Activated CD4-positive, alpha-beta T cell treated with anti-CD3 and anti-CD28 coated beads for 36 hours (primary cell): ENCODE data around the gene CCDC178. TPM values are rescaled to one million over a fixed set of nuclear protein-coding genes. Genes with fewer than 3 reads are reported as not detected.

Source experiments
- ATAC-seq: fragments of 200-7000 bp; cut with Tn5 transposase; one replicate; pipeline ENCODE4 v1.10.0; 2021; ENCODE audit warnings: mild to moderate bottlenecking, moderate library complexity
- CTCF ChIA-PET: fragments of 350-600 bp; sonication (Branson Sonifier 250); formaldehyde crosslinking; loops from one replicate; lab custom pipeline; 2021; ENCODE audit warnings: antibody characterized with exemption; lab: Charles Lee
- POLR2A ChIA-PET: fragments of 350-600 bp; sonication (Branson Sonifier 250); formaldehyde crosslinking; loops from one replicate; lab custom pipeline; 2021; ENCODE audit warnings: antibody characterized with exemption, inconsistent platforms; lab: Charles Lee
- DNase-seq: peaks from one replicate; pipeline ENCODE4 v3.0.0-alpha.2; 2020
- H3K27ac Mint-ChIP-seq: one replicate; pipeline ENCODE4 v1.8.0; 2021; ENCODE audit warnings: mixed read lengths
- H3K27me3 Mint-ChIP-seq: one replicate; pipeline ENCODE4 v1.8.0; 2021; ENCODE audit warnings: mixed read lengths
- H3K36me3 Mint-ChIP-seq: one replicate; pipeline ENCODE4 v1.8.0; 2021; ENCODE audit warnings: low read depth, mixed read lengths
- H3K4me1 Mint-ChIP-seq: one replicate; pipeline ENCODE4 v1.8.0; 2021; ENCODE audit warnings: mixed read lengths
- H3K4me3 Mint-ChIP-seq: one replicate; pipeline ENCODE4 v1.8.0; 2021; ENCODE audit warnings: mild to moderate bottlenecking, moderate library complexity, mixed read lengths
- H3K9me3 Mint-ChIP-seq: one replicate; pipeline ENCODE4 v1.8.0; 2021; ENCODE audit warnings: low read depth, mixed read lengths
- intact Hi-C, 2 experiments: fragments of 100-400 bp; cut with DNase I in 1 of 2; cut with micrococcal nuclease in 1 of 2; formaldehyde crosslinking; loops; one replicate each; pipeline versions ENCODE4 v1.14.2 to v1.15.1; 2022 to 2024; cut with DNase I, micrococcal nuclease
- total RNA-seq, 2 experiments: library from RNA; stranded (reverse); gene quantifications; one replicate each; pipeline ENCODE4 v1.2.3, GENCODE V29; 2021

Gene CCDC178
- total RNA-seq, 2 experiments from 2014 or later, result not detected

DNA sequence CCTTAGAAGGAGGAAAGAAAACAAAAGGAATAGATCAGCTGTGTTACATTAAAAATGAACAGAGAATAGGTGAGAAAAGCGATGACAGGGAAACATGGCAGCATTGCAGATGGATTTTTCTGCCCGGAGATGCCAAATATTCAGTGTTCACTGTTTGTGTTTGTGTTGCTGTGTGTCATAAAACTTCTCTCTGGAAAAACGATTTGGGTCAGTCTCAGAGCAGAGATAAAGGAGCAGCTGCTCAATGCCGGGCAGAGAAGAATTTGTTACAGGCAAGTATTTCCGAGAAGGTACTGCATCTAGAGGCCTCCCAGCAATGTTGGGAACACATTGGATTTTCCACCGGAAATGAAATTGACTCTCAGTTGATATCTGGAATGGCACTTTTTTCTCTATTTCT lies 511.3 kb downstream of the CCDC178 start:
- DNase-seq, result no peak
- intact Hi-C loops, result no loop called here
- Mint-ChIP-seq H3K27me3 (no peaks in the 10 kb centered on the region), H3K9me3 (no peaks in the 10 kb centered on the region), H3K36me3 (no peaks in the 10 kb centered on the region), H3K4me1 (no peaks in the 10 kb centered on the region), H3K4me3 (no peak overlapping the region), H3K27ac (no peak overlapping the region)
- CTCF ChIA-PET, result interaction anchor here (0.7 kb wide), 1 partner anchor 159 kb away, joined by 3 read pairs; no protein-coding TSS in a partner anchor
- no peak for ATAC-seq
- POLR2A ChIA-PET, result no interaction called here

DNA sequence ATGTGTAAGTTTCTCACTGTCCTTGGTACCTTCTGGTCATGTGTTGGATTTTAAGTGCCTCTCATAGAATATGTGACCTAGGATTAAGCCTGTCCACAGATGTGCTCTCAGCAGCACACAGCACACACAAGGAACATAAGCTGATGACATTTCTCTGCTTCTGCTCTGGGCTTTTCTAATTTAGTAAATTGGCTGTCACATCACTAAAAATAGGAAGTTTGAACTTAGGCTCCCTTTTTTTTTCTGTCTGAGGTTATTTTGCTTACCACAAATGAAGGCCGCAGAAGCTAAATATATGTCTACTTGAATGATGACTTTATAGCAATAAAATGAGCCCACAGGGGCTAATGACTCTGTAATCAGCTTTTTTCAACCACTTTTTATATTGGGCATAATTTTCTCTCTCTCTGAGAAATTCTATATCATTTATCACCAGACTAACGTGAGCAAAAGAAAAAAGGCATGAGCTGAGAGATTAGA lies 517.5 kb downstream of the CCDC178 start:
- intact Hi-C loops, result no loop called here
- Mint-ChIP-seq H3K9me3 (no peaks in the 10 kb centered on the region), H3K4me1 (no peaks in the 10 kb centered on the region), H3K4me3 (no peak overlapping the region), H3K27ac (no peak overlapping the region), H3K36me3 (no peaks in the 10 kb centered on the region), H3K27me3 (no peaks in the 10 kb centered on the region)
- ATAC-seq, result no peak
- POLR2A ChIA-PET, result no interaction called here
- DNase-seq, result no peak
- CTCF ChIA-PET, result no interaction called here

DNA sequence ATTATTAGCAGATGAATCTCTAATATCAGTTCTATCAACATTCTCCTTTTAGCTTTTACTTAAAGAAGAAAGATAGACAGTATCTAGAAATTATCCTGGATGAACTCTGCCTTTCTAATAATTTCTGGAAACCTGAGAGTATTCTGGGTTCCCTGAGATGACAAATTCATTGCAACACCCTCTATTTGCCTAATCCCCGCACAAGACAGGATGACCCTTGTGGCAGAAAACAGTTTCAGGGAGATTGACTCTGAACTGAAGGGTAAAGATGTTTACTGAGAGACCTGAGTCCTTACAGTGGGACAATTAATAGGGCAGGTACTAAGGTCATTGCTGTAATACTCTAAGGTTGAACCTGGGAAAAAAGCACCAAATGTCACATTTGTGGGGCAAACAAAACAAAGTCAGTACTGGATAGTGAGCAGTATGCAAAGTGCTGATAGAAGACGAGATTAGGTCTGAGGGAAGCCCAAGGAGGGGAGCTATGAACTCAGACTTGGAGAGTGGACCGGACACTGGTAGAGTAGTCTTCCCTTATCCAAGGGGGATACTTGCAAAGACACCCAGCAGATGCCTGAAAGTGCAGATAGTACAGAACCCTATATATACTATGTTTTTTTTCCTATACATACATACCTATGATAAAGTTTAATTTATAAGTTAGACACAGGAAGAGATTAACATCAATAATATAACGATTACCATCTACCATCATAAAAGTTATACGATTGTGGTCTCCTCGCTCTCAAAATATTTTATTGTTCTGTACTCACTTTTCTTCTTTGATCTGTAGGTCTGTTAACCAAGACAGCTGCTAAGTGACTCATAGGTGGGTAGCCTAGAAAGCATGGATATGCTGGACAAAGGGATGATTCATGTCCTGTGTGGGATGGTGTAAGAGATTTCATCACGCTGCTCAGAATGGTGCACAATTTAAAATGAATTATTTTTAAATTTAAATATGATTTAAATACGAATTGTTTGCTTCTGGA lies 519.4 kb downstream of the CCDC178 start:
- intact Hi-C loops, result no loop called here
- Mint-ChIP-seq H3K36me3 (no peaks in the 10 kb centered on the region), H3K4me3 (no peak overlapping the region), H3K27me3 (no peaks in the 10 kb centered on the region), H3K9me3 (no peaks in the 10 kb centered on the region), H3K4me1 (no peaks in the 10 kb centered on the region), H3K27ac (no peak overlapping the region)
- ChIA-PET CTCF (no interaction called here), POLR2A (no interaction called here)
- no peak for DNase-seq
- no peak for ATAC-seq

DNA sequence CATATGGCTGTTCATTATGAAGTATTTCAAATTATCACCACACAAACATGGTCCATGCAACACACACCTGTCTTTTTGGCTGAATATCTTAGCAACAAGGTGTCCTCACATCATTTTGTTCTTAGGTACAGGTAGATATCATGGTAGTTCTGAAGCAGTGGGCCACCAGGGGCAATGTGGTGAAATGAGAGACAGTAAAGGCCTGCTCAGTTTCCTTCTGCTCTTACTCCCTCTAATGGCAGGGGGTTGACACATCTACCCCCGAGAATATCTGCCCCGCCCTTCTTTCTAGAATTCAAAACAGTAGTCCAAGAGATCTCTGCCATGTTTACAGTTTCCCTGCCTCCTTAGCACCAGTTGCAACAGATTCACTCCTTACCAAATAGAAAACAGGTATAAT lies 520.7 kb downstream of the CCDC178 start:
- H3K9me3 Mint-ChIP-seq, result peaks cover 2% of the 10 kb centered on the region
- no peak overlapping the region for H3K27ac Mint-ChIP-seq
- no peaks in the 10 kb centered on the region for H3K4me1 Mint-ChIP-seq
- no peaks in the 10 kb centered on the region for H3K27me3 Mint-ChIP-seq
- ATAC-seq (peak; percentile 26), DNase-seq (peak; percentile 8)
- POLR2A ChIA-PET, result no interaction called here
- intact Hi-C loops, result no loop called here
- no peaks in the 10 kb centered on the region for H3K36me3 Mint-ChIP-seq
- H3K4me3 Mint-ChIP-seq, result no peak overlapping the region
- CTCF ChIA-PET, result no interaction called here

DNA sequence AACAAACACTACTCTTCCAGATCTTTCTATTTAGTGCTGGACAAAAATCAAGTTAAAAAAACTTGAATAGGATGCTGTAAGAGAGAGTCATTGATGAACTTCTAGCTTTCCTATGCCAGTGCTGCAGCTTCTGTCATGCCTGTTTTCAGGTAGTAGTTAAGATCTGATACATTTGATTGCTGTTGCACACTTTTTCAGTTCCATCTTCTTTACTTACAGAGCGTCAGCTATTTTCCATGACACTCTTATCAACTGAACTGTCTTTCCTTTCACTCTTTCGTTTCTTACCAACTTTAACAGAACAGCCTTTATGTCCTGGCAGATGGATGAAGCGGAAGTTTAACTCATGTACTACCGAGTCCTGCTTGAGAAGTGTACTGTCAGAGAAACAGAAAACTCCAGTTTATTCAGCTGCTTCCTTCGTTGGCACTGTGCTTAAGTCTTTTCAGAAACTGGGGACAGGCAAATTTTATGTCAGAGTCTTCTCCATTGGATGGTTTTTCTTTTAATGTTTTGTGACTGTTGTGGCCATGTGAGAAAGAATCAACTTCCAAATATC lies 521.8 kb downstream of the CCDC178 start:
- intact Hi-C loops, result no loop called here
- H3K36me3 Mint-ChIP-seq, result no peaks in the 10 kb centered on the region
- ChIA-PET CTCF (no interaction called here), POLR2A (no interaction called here)
- DNase-seq, result no peak
- H3K4me3 Mint-ChIP-seq, result no peak overlapping the region
- H3K27me3 Mint-ChIP-seq, result peaks cover 2% of the 10 kb centered on the region
- H3K27ac Mint-ChIP-seq, result no peak overlapping the region
- no peaks in the 10 kb centered on the region for H3K4me1 Mint-ChIP-seq
- ATAC-seq, result no peak
- H3K9me3 Mint-ChIP-seq, result peaks cover 2% of the 10 kb centered on the region

DNA sequence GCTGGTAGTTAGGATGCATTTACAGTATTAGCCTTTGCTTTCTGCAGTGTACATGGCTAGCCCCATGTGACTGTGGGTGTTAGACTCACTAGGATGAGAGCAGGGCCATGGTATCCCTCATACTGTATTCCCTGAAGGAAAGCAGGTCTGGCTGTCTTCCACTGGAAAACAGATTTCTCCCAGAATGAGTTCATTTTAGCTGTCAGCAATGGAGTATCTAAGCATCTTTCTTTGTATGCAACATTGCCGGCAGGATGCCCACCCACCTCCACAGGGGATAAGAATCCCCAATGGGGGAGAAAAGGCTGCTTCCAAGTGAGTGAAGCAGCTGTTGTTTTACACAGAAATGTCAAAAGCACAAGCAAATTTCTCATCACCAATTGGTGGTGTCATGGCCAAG lies 525.0 kb downstream of the CCDC178 start:
- H3K4me3 Mint-ChIP-seq, result no peak overlapping the region
- peaks cover 2% of the 10 kb centered on the region for H3K9me3 Mint-ChIP-seq
- no peak for DNase-seq
- H3K36me3 Mint-ChIP-seq, result no peaks in the 10 kb centered on the region
- H3K4me1 Mint-ChIP-seq, result no peaks in the 10 kb centered on the region
- CTCF ChIA-PET, result no interaction called here
- H3K27ac Mint-ChIP-seq, result no peak overlapping the region
- no peak for ATAC-seq
- peaks cover 2% of the 10 kb centered on the region for H3K27me3 Mint-ChIP-seq
- POLR2A ChIA-PET, result no interaction called here
- intact Hi-C loops, result no loop called here

DNA sequence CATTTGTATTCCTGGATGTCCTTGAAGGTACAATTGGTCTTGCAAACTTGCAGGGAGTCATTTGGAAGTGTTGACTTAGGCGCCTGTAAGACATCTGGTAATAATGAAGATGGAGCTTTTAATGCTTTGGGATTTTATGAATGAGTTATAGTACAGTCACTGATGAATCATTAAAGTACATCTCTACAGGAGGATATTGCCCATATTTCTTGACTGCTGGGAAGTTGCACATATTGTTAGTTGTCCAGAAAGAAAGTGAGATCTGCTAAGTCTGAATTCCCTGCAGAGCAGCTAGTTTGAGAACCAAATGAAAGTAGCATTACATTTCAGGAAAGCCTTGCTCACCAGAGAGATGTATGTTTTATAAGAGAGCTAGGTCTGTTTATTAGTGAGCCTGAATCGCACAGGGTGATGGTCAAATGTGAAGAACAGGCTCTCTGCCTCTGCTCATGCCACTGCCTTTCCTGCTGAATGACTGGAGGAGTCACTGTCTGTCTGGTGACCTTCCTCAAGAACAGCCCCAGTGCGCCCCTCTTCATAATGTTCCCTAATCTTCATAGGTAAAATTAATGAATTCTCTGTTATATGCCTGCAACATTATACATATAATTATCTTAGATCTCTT lies 528.7 kb downstream of the CCDC178 start:
- no peak overlapping the region for H3K4me3 Mint-ChIP-seq
- H3K4me1 Mint-ChIP-seq, result no peaks in the 10 kb centered on the region
- H3K27me3 Mint-ChIP-seq, result peaks cover 2% of the 10 kb centered on the region
- ChIA-PET CTCF (interaction anchor here (0.8 kb wide), 1 partner anchor 61 kb away, joined by 4 read pairs; no protein-coding TSS in a partner anchor), POLR2A (no interaction called here)
- H3K36me3 Mint-ChIP-seq, result no peaks in the 10 kb centered on the region
- ATAC-seq (no peak), DNase-seq (no peak)
- intact Hi-C loops, result no loop called here
- peaks cover 2% of the 10 kb centered on the region for H3K9me3 Mint-ChIP-seq
- H3K27ac Mint-ChIP-seq, result no peak overlapping the region

DNA sequence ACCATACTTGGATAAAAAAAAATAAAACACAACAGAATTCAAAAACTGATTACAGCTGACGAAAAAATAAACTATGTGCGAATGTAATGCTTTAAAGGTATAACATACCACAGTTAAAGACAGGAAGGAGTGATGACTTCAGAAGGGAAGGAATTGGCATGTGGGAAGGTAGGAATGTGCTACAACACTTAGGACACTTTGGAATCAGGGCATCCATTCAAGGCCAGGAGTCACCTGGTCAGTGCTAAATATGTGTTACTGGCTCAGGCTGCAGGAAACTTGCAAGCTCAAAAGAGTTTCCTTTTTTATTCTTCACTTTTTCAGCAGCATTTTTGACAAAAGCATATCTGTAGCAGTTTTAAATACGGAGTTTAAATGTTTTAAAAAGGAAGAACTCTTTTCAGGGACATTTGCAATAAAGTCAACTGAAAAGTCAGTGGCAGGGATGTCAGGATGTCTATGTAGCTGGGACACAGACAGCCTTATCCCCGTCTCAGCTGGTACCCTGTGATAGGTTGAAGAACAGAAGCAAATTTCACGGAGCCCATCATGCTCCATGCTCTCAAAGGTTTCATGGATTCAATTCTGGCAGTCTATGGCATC lies 529.7 kb downstream of the CCDC178 start:
- H3K4me1 Mint-ChIP-seq, result no peaks in the 10 kb centered on the region
- H3K4me3 Mint-ChIP-seq, result no peak overlapping the region
- ChIA-PET CTCF (no interaction called here), POLR2A (no interaction called here)
- no peak overlapping the region for H3K27ac Mint-ChIP-seq
- no peak for DNase-seq
- intact Hi-C loops, result no loop called here
- H3K9me3 Mint-ChIP-seq, result peaks cover 2% of the 10 kb centered on the region
- peaks cover 2% of the 10 kb centered on the region for H3K27me3 Mint-ChIP-seq
- no peaks in the 10 kb centered on the region for H3K36me3 Mint-ChIP-seq
- ATAC-seq, result no peak

DNA sequence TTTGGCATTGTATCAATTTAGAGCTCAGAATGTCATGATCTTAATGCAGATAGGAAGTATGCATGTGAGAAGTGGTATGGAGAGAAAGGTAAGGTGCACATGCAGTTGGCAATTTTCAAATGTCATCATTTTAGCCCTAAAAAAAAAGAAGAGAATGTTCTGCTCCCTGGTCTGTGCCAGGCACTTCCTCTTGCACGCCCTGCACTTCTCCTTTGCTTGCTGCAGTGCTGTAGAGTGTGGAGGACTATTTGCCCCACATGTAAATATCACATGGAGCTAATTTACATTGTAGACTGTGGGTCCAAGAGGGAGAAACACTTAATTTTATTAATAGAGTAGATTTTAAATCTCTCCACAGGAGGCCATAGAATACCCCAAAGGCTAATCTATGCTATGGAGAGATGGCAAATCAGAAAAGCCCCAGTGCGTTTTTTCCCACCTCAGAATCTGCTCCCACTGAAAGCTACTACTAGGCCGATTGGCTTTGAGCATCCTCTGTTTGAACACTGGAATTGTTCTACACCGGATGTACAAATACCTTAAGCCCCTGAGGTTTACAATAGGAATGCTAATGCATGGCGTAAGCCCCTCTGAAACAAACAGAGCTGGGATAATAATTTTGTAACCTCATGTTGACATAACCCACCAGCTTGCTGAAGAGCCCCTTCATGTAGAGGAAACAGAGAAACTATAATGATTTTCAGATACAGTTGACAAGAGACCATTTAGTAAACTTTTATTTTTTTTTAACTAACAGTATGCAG lies 530.5 kb downstream of the CCDC178 start:
- CTCF ChIA-PET, result no interaction called here
- H3K4me3 Mint-ChIP-seq, result no peak overlapping the region
- H3K27ac Mint-ChIP-seq, result no peak overlapping the region
- POLR2A ChIA-PET, result no interaction called here
- H3K27me3 Mint-ChIP-seq, result peaks cover 2% of the 10 kb centered on the region
- no peaks in the 10 kb centered on the region for H3K9me3 Mint-ChIP-seq
- no peak for DNase-seq
- H3K36me3 Mint-ChIP-seq, result no peaks in the 10 kb centered on the region
- no peak for ATAC-seq
- intact Hi-C loops, result no loop called here
- H3K4me1 Mint-ChIP-seq, result no peaks in the 10 kb centered on the region

DNA sequence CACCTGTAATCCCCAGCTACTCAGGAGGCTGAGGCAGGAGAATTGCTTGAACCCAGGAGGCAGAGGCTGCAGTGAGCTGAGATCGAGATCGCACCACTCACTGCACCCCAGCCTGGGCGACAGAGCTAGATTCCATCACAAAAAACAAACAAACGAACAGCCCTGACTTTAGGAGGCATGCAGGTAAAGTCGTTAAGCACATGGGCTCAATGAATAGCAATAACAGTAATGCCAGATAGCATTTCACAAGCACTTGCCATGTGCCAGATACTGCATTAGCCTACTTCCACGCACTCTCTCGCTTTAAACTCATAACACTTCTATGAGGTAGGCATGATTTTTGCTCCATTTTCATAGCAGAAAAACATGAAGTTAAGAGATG lies 532.1 kb downstream of the CCDC178 start:
- H3K4me1 Mint-ChIP-seq, result no peaks in the 10 kb centered on the region
- CTCF ChIA-PET, result no interaction called here
- POLR2A ChIA-PET, result no interaction called here

More for the DNA sequence above, 532.1 kb downstream of the CCDC178 start:
- no peak for ATAC-seq
- Mint-ChIP-seq H3K9me3 (no peaks in the 10 kb centered on the region), H3K27ac (no peak overlapping the region), H3K4me3 (no peak overlapping the region), H3K36me3 (no peaks in the 10 kb centered on the region), H3K27me3 (no peaks in the 10 kb centered on the region)
- intact Hi-C loops, result no loop called here
- DNase-seq, result no peak
